NCI-H2227 (cell line): ENCODE results near the gene MCF2L.

ENCODE experiments used
- DNase-seq: peaks from one replicate; lab custom pipeline; 2025; ENCODE audit not compliant: unreplicated experiment; lab: John Stamatoyannopoulos, UW

MCF2L gene, protein sequence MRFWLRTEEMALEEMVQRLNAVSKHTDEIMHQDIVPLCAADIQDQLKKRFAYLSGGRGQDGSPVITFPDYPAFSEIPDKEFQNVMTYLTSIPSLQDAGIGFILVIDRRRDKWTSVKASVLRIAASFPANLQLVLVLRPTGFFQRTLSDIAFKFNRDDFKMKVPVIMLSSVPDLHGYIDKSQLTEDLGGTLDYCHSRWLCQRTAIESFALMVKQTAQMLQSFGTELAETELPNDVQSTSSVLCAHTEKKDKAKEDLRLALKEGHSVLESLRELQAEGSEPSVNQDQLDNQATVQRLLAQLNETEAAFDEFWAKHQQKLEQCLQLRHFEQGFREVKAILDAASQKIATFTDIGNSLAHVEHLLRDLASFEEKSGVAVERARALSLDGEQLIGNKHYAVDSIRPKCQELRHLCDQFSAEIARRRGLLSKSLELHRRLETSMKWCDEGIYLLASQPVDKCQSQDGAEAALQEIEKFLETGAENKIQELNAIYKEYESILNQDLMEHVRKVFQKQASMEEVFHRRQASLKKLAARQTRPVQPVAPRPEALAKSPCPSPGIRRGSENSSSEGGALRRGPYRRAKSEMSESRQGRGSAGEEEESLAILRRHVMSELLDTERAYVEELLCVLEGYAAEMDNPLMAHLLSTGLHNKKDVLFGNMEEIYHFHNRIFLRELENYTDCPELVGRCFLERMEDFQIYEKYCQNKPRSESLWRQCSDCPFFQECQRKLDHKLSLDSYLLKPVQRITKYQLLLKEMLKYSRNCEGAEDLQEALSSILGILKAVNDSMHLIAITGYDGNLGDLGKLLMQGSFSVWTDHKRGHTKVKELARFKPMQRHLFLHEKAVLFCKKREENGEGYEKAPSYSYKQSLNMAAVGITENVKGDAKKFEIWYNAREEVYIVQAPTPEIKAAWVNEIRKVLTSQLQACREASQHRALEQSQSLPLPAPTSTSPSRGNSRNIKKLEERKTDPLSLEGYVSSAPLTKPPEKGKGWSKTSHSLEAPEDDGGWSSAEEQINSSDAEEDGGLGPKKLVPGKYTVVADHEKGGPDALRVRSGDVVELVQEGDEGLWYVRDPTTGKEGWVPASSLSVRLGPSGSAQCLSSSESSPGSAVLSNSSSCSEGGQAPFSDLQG

DNA sequence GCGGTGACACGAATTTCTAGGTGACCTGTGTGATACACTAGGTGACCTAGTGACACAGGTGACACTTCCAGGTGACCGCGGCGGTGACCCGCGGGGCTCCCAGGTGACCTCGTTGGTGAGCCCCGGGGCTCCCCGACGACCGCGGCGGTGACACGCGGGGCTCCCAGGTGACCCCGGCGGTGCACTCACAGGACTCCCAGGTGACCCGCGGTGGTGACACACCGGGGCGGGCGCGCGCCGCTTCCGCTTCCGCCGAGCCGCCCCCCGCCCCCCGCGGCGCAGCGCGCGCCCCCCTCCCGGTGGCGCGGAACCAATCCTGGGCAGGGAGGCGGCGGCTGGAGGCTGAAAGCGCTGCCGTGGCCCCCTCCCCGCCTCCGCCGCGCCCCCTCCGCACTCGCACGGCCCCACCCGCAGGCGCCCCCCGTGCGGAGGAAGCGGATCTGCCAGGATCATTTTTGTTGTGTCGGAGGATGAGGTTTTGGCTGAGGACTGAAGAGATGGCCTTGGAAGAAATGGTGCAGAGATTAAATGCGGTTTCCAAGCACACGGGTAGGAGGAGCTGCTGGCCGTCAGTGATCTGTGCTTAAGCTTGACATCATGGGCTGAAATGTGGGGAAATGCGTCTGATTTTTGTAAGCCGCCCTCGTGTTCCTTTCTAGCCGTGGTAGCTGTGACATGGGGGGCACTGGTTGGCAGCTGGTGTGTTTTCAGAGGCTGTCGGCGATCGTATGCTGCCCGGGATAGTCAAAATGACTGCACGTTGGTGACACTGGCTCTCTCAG, at the start of gene MCF2L:
Gene MCF2L, plus strand, starts transcription at position 305 of the 782 bp plus-strand sequence. Its CDS starts 166 bp downstream, at position 471.
- DNase-seq, result peak; percentile 63

DNA sequence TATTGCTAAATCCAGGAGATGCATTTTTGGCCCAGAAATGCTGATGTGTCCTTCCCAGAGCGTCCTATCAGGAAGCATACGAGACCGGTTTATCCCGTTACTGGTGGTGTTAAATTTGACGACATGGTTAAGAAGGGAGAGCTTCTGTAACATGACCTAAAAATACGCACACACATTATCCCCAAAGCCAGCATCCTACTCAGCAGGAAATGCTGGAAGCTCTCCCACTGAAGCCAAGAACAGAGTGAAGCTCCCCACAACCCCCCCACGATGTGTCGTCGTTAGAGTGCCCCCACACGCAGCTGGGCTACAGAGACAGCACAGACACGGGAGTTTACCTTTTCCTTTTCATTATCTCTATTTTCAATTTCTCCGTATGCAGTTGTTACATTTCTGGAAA, 45.1 kb upstream of the MCF2L start:
- DNase-seq, result no peak

DNA sequence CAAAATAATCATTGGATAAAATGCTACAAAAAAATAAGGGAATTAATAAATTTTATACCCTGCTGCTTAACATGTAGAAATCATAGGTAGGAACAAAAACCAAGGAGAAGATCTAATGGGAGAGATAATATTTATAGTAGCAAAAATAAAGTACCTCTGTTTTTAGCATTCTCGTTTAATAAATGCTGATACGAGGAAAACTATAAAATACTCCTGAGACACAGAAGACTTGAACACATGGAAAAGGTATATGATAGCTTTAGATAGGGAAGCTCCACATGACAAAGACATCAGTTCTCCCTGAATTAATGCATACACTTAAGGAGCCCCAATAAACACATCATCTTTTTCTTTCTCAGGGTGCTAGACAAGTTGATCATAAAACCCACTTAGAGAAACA, 44.6 kb upstream of the MCF2L start:
- no peak for DNase-seq

DNA sequence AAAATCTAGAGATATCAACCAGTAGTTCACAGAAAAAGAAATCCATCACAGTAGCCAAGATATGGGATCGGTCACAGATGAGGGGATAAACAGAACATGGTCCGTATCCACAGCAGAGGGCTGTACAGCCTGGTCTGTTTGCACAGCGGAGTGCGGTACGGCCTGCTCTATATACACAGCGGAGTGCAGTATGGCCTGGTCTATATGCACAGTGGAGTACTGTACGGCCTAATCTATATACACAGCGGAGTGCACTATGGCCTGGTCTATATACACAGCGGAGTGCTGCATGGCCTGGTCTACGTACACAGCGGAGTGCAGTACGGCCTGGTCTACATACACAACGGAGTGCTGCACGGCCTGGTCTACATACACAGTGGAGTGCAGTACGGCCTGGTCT, 43.0 kb upstream of the MCF2L start:
- no peak for DNase-seq

DNA sequence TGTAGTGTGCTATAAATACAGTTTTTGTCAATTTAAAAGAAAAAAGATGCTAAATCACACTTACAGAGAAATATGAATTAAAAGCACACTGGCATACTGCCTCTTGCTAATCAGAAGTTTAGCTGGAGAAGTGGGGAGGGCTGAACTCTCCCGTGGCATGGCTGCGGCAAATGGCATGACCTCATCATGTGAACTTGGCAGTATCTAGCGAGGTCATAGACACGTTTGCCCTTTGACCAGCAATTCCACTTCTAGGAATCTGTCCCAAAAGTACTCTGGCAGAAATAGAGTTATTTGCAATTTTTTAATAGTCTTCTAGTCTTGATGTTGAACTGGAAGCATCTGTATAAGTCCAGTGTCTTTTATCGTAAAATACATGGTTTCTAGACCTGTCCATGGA, 42.0 kb upstream of the MCF2L start:
- no peak for DNase-seq

DNA sequence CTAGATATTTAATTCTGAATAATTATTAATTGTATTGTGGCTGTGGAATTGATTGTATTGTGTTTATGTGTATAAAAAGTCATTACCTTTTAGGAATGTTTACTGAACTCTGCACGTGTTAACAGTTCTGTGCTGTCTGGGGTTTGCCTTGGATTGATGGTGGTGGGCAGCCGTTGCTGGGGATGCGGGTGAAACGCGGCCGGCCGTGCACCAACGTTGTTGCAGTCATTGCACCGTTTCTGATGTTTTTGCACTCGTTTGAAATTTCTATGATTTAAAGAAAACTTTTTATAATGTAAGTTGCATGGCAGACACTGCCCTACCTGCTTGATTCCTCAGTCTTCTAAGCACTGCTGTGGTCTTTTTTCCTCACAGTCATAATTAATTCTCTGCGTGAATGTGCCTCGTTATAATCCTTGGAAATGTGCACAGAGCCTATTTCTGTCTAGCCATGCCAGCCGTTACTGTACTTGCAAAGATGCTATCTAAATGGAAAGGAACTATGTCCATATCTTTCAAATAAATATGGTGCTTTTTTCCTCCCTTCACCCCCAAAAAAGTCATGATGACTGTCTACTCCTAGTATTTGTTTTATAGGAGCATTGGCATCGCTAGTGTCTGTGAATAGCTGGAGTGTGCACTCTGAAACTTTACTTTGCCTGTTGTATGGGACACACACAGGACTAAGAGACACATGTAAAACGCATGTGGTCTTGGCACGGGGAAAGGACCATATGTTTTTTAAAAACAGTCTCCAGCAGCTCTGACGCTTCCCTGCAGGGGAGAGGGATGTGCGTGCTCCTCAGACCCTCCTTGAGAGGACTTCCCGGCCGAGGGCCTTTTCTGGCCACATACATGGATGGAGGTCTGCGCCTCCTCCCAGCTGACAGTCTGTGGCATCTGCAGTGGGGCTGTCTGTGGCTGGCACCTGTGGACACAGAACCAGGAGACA, 40.7 kb upstream of the MCF2L start:
- no peak for DNase-seq

DNA sequence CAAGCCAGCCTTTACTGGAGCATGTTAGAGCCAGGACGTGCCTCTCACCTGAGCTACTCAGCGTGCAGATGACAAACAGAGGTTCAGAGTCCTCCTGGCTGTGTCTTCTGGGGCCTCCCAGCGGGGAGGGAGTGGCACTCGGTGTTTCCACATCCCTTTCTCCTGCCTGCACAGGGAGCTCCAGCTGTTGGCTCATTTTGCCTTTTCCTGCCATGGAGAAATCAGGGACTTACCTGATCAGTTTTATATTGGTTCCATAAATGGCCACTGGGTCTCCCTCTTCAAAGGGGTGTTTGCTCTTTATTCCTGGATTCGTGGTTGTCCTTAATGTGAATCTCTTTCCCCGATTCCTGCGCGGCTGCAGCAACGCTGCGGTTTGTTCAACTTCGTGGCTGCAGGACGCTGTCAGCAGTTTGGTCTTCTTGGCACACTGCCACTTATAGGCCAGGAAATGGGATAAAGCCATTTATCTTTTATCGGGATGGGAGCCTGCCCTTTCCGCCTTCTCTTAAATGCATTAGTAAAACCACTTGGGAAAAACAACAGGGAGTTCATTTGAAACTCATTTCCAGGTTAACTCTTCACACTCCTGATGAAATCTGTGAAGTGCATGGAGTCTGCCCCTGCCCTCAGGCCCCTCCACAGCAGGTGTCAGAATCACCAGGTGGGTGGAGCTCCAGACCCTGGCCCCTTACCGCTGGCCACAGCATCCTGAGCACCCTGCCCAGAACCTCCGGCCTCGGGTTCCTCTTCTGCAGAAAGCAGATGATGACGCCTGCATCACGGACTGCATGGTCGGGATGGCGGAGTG, 39.8 kb upstream of the MCF2L start:
- peak; percentile 50 for DNase-seq

DNA sequence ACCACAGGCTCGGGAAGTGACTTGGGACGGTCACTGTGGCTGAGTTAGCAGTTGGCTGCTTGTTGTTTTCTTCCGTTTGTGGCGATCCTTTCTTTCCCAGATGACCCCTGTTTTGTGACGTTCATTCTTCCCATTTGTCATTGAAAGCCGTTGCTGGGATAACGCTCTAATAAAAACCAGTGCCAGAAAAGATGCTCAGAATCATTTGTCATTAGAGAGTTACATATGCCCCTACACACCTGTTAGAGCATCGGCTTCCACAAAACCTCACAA, 39.3 kb upstream of the MCF2L start:
- DNase-seq, result no peak

DNA sequence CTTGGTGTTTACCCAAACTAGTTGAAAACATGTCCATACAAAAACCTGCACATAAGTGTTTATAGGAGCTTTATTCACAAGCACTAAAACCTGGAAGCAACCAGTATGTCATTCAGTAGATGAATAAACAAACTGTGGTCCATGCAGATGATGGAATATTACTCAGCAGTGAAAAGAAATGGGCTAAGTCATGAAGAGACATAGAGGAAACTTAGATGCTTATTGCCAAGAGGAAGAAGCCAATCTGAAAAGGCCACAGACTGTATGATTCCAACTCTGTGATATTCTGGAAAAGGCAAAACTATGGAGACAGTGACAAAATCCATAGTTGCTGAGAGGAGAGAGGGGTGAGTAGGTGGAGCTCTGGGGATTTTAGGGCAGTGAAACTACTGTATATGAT, 38.8 kb upstream of the MCF2L start:
- no peak for DNase-seq

DNA sequence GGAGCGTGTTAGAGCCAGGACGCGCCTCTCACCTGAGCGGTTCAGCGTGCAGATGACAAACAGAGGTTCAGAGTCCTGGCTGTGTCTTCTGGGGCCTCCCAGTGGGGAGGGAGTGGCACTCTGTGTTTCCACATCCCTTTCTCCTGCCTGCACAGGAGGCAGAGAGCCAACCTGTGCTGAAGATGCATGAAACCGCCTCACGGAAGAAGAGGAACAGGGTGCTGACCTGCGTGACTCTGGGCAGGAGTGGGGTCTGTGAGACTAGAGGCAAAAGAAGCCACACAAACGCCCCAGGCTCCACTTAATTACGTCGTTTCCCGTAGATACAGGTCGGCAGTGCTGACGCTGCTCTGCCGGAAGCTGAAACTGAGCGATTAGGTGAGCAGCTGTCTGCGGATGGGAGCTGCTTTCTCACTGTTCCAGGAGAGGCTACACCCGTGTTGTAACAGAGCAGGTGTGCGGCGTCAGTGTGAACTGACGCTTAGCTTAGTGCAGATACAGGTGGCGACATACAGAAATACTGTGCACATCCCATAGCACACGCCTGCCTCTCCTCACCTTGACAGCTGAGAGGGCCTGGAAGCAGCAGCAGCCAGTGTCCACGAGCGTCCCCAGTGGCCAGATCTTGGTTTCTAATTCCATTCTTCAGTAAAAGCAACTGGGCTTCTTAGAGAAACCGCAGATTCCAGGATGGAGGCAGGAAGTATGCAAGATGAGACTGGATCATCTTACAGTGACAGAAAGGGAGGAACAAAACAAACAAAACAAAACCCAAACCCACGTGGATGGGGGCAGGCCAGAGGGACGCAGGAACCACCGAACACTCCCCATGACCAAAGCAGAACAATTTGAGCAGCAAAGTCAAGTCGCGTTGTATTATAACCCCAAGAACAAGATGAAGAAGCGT, 37.7 kb upstream of the MCF2L start:
- DNase-seq, result peak; percentile 58

DNA sequence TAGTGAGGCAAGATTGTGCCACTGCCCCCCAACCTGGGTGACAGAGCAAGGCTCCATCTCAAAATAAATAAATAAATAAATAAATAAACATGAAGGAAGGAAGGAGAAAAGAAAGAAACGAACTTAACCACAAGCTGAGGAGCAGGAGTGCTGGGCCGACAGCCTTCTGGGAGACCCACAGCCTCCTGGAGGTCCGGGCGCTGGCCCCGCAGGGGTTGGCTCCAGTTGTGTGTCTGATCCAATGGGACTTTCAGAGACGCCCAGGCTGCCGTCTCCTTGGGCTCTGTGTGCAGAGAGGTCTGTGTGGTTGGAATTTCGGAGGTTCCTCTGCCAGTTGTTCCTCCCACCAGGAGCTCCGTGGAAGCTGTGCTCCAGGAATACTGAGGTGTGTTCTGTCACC, 36.0 kb upstream of the MCF2L start:
- DNase-seq, result no peak

DNA sequence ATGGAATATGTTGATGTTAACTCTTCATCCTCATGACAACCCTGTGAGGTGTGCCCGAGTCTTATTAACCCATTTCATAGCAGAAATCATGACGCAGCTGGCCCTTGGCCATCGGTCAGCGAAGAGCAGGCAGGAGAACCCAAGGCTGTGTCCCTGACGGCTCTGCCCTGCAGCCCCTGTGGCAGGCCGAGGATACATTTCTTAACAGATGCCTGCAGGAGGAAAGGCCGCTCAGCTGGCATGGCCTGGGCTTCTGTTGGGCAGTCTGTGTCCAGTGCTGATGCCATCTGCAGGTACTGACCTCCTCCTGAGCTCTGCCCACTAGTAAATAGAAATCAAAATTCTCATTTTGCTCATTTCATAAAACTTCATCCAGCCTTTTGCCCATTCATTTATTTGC, 35.4 kb upstream of the MCF2L start:
- DNase-seq, result no peak

DNA sequence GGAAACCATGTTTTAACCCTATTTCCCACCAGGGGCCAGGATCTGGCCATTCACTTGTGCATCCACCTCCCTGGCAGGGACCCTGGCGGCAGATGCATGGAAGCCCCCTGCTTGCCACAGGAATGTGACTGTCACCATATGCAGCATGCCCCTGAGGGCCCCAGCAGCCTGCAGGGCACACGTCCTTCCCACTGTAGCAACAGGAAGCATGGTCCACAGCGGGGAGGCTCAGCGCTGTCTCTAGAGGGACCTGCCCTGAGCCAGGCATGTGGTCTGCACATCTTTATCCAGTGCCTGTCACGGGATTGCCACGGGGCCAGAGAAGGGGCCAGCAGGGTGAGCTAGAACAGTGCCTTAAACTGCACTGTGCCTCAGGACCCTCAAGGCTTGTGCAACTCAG, 34.9 kb upstream of the MCF2L start:
- DNase-seq, result no peak

DNA sequence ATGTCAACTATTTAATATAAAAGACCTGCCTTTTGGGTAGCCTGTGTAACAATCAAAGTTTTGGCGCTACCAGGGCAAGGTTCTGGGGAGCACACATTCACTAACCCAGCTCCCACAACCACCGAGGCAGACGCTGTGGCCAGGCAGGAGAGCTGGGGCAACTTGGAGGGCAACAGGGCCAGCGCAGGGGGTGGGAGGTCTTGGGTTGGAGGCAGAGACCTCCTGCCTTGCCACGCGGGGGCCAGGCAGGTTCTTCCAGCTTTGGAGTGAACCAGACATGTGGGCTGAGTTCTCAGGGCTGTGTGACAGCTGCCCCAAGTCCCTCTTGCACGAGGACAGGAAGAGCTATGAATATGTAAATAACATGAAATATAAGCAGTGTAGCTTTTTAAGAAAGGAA, 30.3 kb upstream of the MCF2L start:
- DNase-seq, result no peak

DNA sequence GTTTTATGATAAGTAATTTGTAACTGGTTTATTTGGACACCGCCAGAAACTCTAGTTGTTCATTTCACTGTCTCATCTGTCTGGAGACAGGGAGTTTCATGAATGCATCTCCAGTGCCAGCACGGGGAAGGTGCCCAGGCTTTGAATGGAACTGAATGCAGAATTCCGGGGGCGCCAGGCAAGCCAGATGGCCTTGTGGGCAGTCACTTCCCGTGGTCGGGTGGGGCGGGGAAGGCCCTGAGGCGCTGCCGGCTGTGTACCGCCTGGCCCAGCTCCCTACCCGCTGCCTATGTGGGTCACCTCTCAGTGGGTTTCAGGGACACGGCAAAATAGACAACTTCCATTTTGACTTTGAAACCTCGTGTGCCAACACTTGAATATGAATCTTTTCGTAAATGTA, 28.8 kb upstream of the MCF2L start:
- peak; percentile 20 for DNase-seq

DNA sequence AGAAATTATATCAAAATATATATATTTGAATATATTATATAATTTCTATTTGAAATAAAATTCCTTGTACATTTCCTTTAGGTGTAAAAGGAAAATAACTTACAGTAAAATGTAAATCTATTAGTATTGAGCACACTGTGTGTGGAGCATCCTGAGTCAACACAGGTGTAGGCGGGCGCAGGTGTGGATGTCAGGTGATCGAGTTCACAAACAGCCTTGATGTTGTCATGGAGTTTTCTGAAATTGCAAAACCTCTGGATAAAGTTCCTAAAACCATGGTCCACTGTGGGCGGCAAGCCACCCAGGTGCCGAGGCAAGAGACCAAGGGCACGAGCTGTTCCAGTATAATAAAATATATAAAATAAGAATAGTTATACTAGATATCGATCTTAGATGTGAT, 27.7 kb upstream of the MCF2L start:
- no peak for DNase-seq

DNA sequence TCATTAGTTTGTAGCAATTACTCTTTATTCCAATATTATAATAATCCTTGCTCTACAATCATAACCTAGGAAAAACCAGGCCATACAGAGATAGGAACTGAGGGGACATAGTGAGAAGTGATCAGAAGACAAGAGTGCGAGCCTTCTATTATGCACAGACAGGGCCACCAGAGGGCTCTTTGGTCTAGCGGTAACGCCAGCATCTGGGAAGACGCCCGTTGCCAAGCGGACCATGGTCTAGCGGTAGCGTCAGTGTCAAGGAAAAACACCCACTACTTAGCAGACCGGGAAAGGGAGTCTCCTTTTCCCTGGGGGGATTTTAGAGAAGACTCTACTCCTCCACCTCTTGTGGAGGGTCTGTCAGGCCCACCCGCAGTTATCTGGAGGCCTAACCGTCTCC, 27.2 kb upstream of the MCF2L start:
- peak; percentile 5 for DNase-seq

DNA sequence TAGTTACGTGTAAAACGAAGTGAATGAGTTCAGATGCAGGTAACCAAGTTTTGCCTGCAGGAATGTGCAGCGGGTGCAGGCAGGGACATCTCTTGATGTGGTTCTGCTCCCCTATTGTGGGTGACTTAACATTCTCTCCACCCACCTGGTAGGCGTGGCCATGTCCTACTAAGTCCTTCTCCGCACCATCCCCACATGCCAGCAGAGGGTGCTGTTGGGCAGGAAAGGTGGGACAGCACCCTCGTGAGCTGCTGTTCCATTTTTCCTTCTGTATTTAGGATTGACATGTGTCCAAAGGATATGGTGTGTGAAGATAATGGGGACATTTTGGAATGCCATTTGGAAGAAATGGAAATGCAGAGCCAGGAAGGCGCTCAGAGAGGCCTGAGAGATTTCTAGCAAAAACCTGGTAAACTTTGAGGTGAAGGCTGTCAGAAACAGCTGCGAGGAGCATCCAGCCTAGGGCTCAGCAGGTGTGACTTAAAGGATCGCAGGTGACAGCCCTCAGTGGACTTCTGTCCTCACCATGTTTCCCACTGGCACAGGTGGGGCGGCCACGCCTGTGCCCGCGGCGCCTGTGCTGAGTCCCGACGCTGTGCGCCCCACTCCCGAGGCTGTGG, 26.2 kb upstream of the MCF2L start:
- peak; percentile 95 for DNase-seq
